Peyer's patch (tissue), 4 donors: ENCODE results near the gene C20orf204.

Experiments
- CTCF ChIP-seq, 6 experiments: fragments of 450-650 bp in 4 of 6; fragments of 200-600 bp in 2 of 6; sonication (generic) in 1 of 6; IDR thresholded peaks; one replicate each; pipeline ENCODE4 v1.5.1; 2017 to 2019; ENCODE audit warnings: antibody characterized with exemption in 6 of 6, mild to moderate bottlenecking in 3 of 6, moderate library complexity in 1 of 6
- POLR2A ChIP-seq, 2 donors: fragments of 450-650 bp; IDR thresholded peaks; one replicate each; pipeline ENCODE4 v1.5.1; 2017; ENCODE audit warnings: antibody characterized with exemption in 2 of 2, mild to moderate bottlenecking in 2 of 2, moderate library complexity in 2 of 2

GRCh38 chr20:64042054-64042781, 6.2 kb downstream of the C20orf204 start:
- TF ChIP-seq CTCF (IDR thresholded peaks at IDR 0.05) (no peak), POLR2A (IDR thresholded peaks at IDR 0.05) (no peak)
